Activated naive CD8-positive, alpha-beta T cell treated with anti-CD3 and anti-CD28 coated beads for 36 hours (primary cell): ENCODE data around the gene RSF1. TPM values are rescaled to one million over a fixed set of nuclear protein-coding genes. Genes with fewer than 3 reads are reported as not detected.

Experiments
- DNase-seq: peaks from one replicate; pipeline ENCODE4 v3.0.0; 2021
- H3K27ac Mint-ChIP-seq: one replicate; pipeline ENCODE4 v1.8.0; 2022; ENCODE audit warnings: mild to moderate bottlenecking, moderate library complexity, mixed read lengths
- H3K27me3 Mint-ChIP-seq: one replicate; pipeline ENCODE4 v1.8.0; 2022; ENCODE audit warnings: mild to moderate bottlenecking, mixed read lengths
- H3K36me3 Mint-ChIP-seq: one replicate; pipeline ENCODE4 v1.8.0; 2021; ENCODE audit warnings: mild to moderate bottlenecking, mixed read lengths
- H3K4me1 Mint-ChIP-seq: one replicate; pipeline ENCODE4 v1.8.0; 2021; ENCODE audit warnings: mixed read lengths
- H3K4me3 Mint-ChIP-seq: one replicate; pipeline ENCODE4 v1.8.0; 2022; ENCODE audit warnings: mild to moderate bottlenecking, moderate library complexity, mixed read lengths
- H3K9me3 Mint-ChIP-seq: one replicate; pipeline ENCODE4 v1.8.0; 2022; ENCODE audit warnings: mixed read lengths
- total RNA-seq, 2 experiments: library from RNA; stranded (reverse); gene quantifications; one replicate each; pipeline ENCODE4 v1.2.3, GENCODE V29; 2021

The RSF1 gene
- total RNA-seq, 2 experiments from 2014 or later: 40.5 to 48.3 TPM

DNA sequence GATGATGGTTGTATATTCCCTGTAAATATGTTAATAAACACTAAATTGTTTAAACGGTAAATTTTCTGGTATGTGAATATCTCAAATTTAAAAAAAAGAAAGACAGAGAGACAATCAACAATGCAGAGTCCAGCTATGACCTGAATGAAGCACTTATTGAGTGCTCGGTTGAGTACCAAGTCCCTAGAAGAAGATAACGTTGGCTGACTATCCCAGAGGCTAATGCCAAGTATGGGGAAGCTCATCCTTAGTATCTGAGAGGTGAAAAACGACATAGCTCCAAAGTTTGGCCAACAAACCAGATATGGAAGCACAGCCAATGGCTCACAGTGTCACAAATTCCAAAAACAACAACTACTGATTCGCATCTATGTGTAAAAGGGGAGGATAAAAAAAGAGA, 71.3 kb downstream of the RSF1 start:
- no peak overlapping the region for H3K27ac Mint-ChIP-seq
- no peaks in the 10 kb centered on the region for H3K9me3 Mint-ChIP-seq
- DNase-seq: no peak
- peaks cover 14% of the 10 kb centered on the region for H3K4me1 Mint-ChIP-seq
- no peaks in the 10 kb centered on the region for H3K27me3 Mint-ChIP-seq
- no peak overlapping the region for H3K4me3 Mint-ChIP-seq
- peaks cover 10% of the 10 kb centered on the region for H3K36me3 Mint-ChIP-seq

GRCh38 chr11:77748266-77748665, 72.3 kb downstream of the RSF1 start:
- Mint-ChIP-seq H3K27ac (no peak overlapping the region), H3K27me3 (no peaks in the 10 kb centered on the region), H3K9me3 (no peaks in the 10 kb centered on the region), H3K4me3 (no peak overlapping the region), H3K4me1 (peaks cover 10% of the 10 kb centered on the region), H3K36me3 (peaks cover 6% of the 10 kb centered on the region)
- no peak for DNase-seq

DNA sequence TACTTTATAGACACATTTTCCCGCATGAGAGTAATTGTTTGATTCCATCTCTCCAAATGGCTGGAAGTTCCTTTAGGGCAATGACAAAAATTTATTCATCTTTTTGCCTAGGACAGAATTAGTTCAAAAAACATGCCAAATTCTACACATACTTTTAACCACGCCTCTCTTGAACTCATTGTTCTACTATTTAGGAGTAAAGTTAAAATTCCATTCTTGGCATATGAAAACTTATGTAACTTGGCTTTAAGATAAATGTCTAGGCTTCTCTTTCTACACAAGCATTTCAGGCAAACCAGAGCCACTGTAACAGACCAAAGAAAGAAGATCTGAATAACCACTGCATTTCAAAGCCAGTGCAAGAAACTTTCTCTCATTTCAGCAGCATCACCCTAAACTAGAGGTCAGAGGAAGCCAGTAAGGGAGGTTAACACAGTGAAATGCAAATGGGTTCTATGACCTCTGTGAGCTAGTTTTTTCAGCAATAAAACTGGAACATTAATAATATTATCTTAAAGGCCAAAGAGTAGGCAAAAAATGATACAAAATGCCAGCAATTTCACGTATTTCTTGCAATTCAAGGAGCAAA, 73.0 kb downstream of the RSF1 start:
- Mint-ChIP-seq H3K27me3 (no peaks in the 10 kb centered on the region), H3K36me3 (peaks cover 6% of the 10 kb centered on the region), H3K27ac (no peak overlapping the region), H3K4me3 (no peak overlapping the region), H3K9me3 (no peaks in the 10 kb centered on the region), H3K4me1 (peaks cover 10% of the 10 kb centered on the region)
- no peak for DNase-seq

DNA sequence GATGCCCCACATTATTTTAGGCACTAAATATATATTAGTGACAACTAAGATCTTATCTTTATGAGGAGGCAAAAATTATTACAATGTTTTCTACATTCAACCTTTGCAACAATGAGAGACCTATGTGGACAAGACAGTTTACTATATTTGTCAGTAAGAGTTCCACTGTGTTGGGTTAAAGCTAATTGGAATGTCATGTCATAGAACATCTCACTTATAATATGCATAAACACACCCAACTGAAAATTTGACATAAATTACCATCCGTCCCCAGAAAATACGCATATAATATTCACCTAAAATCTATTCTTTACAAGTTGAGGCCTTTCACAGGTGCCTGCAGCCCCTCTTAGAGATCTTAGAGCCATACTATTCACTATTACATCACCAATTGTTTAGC, 84.0 kb downstream of the RSF1 start:
- peaks cover 63% of the 10 kb centered on the region for H3K36me3 Mint-ChIP-seq
- H3K4me1 Mint-ChIP-seq: no peaks in the 10 kb centered on the region
- H3K4me3 Mint-ChIP-seq: no peak overlapping the region
- peaks cover 7% of the 10 kb centered on the region for H3K9me3 Mint-ChIP-seq
- H3K27ac Mint-ChIP-seq: no peak overlapping the region
- H3K27me3 Mint-ChIP-seq: no peaks in the 10 kb centered on the region
- no peak for DNase-seq

DNA sequence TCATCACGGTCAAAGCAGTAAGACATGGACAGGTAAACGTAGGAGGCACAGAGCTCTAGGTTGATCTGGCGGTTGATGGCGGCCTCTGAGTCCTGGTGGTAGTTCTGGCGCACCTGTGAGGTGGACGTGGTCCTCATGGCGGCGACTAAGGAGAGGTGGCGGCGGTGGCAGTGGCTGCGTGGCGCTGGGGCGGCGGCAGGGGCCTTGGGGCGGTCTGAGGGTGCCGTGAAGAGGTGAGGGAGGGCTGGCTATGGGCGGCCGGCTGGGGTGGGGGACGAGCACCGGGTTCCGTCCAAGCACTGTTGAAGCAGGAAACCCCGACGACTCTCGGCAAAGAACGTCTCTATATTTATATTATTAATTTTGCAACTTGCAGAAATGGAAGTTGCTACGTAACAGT, 85.6 kb downstream of the RSF1 start:
- H3K4me3 Mint-ChIP-seq: no peak overlapping the region
- peaks cover 70% of the 10 kb centered on the region for H3K36me3 Mint-ChIP-seq
- H3K27me3 Mint-ChIP-seq: no peaks in the 10 kb centered on the region
- no peak for DNase-seq
- H3K4me1 Mint-ChIP-seq: no peaks in the 10 kb centered on the region
- H3K27ac Mint-ChIP-seq: no peak overlapping the region
- H3K9me3 Mint-ChIP-seq: peaks cover 17% of the 10 kb centered on the region

DNA sequence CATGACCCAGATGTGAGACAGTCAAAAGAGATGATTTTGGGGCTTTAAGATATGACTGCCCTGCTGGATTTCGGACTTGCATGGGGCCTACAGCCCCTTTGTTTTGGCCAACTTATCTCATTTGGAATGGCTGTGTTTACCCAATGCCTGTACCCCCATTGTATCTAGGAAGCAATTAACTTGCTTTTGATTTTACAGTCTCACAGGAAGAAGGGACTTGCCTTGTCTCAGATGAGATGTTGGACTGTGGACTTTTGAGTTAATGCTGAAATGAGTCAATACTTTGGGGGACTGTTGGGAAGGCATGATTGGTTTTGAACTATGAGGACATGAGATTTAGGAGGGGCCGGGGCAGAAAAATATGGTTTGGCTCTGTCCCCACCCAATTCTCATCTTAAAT, 88.4 kb downstream of the RSF1 start:
- Mint-ChIP-seq H3K27me3 (no peaks in the 10 kb centered on the region), H3K27ac (no peak overlapping the region), H3K36me3 (peaks cover 55% of the 10 kb centered on the region), H3K9me3 (peaks cover 17% of the 10 kb centered on the region), H3K4me1 (no peaks in the 10 kb centered on the region), H3K4me3 (no peak overlapping the region)
- no peak for DNase-seq

- H3K36me3 Mint-ChIP-seq: peaks cover 43% of the 10 kb centered on the region
- H3K4me1 Mint-ChIP-seq: peaks cover 4% of the 10 kb centered on the region
- H3K4me3 Mint-ChIP-seq: no peak overlapping the region
- H3K27ac Mint-ChIP-seq: no peak overlapping the region
- no peaks in the 10 kb centered on the region for H3K27me3 Mint-ChIP-seq
- DNase-seq: no peak
- H3K9me3 Mint-ChIP-seq: peaks cover 17% of the 10 kb centered on the region
These were observed 89.7 kb downstream of the RSF1 start for GRCh38 chr11:77730789-77731188.

- peaks cover 17% of the 10 kb centered on the region for H3K9me3 Mint-ChIP-seq
- H3K4me3 Mint-ChIP-seq: no peak overlapping the region
- H3K27ac Mint-ChIP-seq: no peak overlapping the region
- no peak for DNase-seq
- H3K36me3 Mint-ChIP-seq: peaks cover 40% of the 10 kb centered on the region
- H3K4me1 Mint-ChIP-seq: peaks cover 4% of the 10 kb centered on the region
- no peaks in the 10 kb centered on the region for H3K27me3 Mint-ChIP-seq
These were observed 91.5 kb downstream of the RSF1 start for GRCh38 chr11:77729063-77729462.

DNA sequence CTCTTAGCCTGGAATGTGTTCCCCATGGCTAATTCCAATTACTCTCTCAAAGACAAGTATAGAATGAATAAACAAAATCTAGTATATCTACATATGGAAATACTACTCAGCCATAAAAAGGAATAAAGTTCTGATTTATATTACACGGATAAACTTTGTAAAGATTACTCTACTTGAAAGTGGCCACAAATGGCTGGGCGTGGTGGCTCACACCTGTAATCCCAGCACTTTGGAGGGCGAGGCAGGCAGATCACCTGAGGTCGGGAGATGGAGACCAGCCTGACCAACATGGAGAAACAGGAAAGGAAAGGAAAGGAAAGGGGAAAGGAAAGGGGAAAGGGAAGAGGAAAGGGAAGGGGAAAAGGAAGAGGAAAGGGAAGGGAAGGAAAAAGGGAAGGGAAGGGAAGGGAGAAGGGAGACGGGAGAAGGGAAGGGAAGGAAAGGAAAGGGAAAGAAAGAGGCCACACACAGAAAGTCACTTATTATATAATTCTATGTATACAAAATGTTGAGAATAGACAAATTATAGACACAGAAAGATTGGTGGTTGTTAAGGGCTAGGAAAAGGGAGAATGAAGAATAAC, 92.2 kb downstream of the RSF1 start:
- no peak overlapping the region for H3K27ac Mint-ChIP-seq
- H3K9me3 Mint-ChIP-seq: peaks cover 17% of the 10 kb centered on the region
- no peak overlapping the region for H3K4me3 Mint-ChIP-seq
- H3K4me1 Mint-ChIP-seq: peaks cover 4% of the 10 kb centered on the region
- DNase-seq: no peak
- H3K27me3 Mint-ChIP-seq: no peaks in the 10 kb centered on the region
- peaks cover 36% of the 10 kb centered on the region for H3K36me3 Mint-ChIP-seq

- Mint-ChIP-seq H3K36me3 (peaks cover 29% of the 10 kb centered on the region), H3K4me1 (peaks cover 4% of the 10 kb centered on the region), H3K4me3 (no peak overlapping the region), H3K27me3 (no peaks in the 10 kb centered on the region), H3K9me3 (peaks cover 10% of the 10 kb centered on the region), H3K27ac (no peak overlapping the region)
- no peak for DNase-seq
These were observed 94.0 kb downstream of the RSF1 start for GRCh38 chr11:77726524-77726923.

DNA sequence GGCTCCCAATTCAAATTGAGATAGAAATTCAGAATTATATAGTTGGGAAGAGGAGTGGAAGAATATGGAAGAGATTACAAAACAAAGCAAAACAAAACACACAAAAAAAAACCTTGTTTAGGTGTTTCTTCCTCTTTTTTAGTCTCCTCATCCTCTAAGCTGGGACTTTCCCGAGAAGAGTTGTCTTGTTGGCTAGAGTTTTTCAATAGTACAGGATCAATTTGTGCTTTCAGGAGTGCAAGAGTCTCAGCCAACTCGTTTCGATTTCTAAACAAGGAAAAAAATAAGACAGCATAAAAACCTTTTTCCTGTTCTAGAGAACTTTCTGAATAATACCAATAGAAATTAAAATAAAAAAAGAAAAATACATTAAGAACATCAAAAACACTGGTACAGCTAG, 95.1 kb downstream of the RSF1 start:
- Mint-ChIP-seq H3K4me1 (peaks cover 4% of the 10 kb centered on the region), H3K9me3 (peaks cover 3% of the 10 kb centered on the region), H3K27ac (no peak overlapping the region), H3K27me3 (no peaks in the 10 kb centered on the region), H3K4me3 (no peak overlapping the region), H3K36me3 (peaks cover 23% of the 10 kb centered on the region)
- DNase-seq: no peak

GRCh38 chr11:77724636-77725035, 95.9 kb downstream of the RSF1 start:
- H3K4me3 Mint-ChIP-seq: no peak overlapping the region
- H3K27ac Mint-ChIP-seq: no peak overlapping the region
- H3K4me1 Mint-ChIP-seq: peaks cover 4% of the 10 kb centered on the region
- H3K9me3 Mint-ChIP-seq: no peaks in the 10 kb centered on the region
- DNase-seq: no peak
- no peaks in the 10 kb centered on the region for H3K27me3 Mint-ChIP-seq
- H3K36me3 Mint-ChIP-seq: peaks cover 21% of the 10 kb centered on the region

GRCh38 chr11:77723024-77723423, 97.5 kb downstream of the RSF1 start:
- DNase-seq: no peak
- no peaks in the 10 kb centered on the region for H3K27me3 Mint-ChIP-seq
- no peak overlapping the region for H3K4me3 Mint-ChIP-seq
- H3K36me3 Mint-ChIP-seq: peaks cover 29% of the 10 kb centered on the region
- H3K4me1 Mint-ChIP-seq: peaks cover 4% of the 10 kb centered on the region
- H3K27ac Mint-ChIP-seq: no peak overlapping the region
- no peaks in the 10 kb centered on the region for H3K9me3 Mint-ChIP-seq

DNA sequence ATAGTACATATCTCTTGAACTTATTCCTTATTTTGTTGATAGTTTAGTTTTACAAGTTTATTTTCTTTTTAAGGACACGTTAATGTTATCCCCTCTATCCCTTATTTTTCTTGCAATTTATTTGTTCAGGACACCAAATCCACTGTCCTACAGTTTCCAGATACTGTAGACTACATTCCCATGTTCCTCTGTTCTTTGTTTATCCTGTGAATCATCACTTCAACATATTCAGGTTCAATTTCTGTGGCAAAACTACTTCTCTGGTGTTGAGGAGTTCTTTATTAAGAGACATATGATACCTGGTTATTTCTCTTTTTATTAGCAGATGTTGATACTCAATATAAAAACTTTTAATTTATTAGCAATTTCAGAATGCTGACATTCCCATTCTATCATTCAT, 110.2 kb downstream of the RSF1 start:
- H3K4me1 Mint-ChIP-seq: peaks cover 35% of the 10 kb centered on the region
- H3K9me3 Mint-ChIP-seq: no peaks in the 10 kb centered on the region
- no peak overlapping the region for H3K4me3 Mint-ChIP-seq
- no peak overlapping the region for H3K27ac Mint-ChIP-seq
- H3K27me3 Mint-ChIP-seq: no peaks in the 10 kb centered on the region
- no peak for DNase-seq
- peaks cover 10% of the 10 kb centered on the region for H3K36me3 Mint-ChIP-seq

GRCh38 chr11:77705876-77706579, 114.5 kb downstream of the RSF1 start:
- Mint-ChIP-seq H3K9me3 (no peaks in the 10 kb centered on the region), H3K27ac (no peak overlapping the region), H3K27me3 (no peaks in the 10 kb centered on the region), H3K36me3 (peaks cover 15% of the 10 kb centered on the region), H3K4me3 (no peak overlapping the region), H3K4me1 (peaks cover 33% of the 10 kb centered on the region)
- DNase-seq: no peak
